GF-D8 (cell line): Measurements from ENCODE around the gene EIF5AL1.
A peak's percentile ranks its signal among the peaks of the same experiment; 100 is the strongest.
"Not testable (repeated sequence)": the region's sequence is repeated elsewhere in the genome, so short reads cannot be mapped to it uniquely, and the experiment has no call there.

Source experiments
- DNase-seq: peaks from one replicate; lab custom pipeline; 2025; lab: John Stamatoyannopoulos, UW

EIF5AL1 gene

DNA sequence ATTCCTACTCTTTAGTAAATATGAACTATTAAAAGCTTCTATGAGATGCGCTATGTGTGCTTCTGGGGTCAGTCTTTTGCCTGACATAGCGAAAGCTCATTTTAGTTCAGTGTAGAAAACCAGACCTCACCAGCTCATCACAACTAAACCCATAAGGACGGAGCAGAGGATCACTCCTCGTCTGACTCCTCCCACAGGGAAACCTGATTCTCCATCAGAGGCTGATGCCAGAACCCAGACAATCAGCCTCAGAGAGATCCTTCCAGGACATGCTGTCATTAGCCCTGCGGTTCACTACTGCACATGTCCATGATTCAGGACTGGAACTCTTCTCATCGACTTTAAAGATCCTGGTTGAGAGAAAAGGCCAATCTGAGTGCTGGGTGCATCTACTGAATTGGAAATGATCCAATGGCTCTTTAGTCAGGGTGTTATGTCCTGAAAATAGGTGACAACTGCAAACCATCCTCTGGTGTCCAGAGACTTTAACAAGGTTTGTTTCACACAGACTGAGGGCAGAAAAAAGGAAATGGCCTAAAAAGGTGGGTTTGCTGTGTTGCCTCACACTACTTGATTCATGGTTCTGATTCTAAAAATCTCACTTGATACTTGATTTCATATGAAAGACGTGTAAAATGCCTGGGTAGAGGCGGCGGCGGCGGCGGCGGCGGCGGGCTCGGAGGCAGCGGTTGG lies at the start of gene EIF5AL1:
Gene EIF5AL1 (plus strand): TSS at position 643 of the 693 bp plus-strand sequence. CDS start 117 bp downstream, outside the sequence.
- DNase-seq = not testable (repeated sequence)

GRCh38 chr10:79463578-79464496 lies 48.5 kb upstream of the EIF5AL1 start:
- no peak for DNase-seq

DNA sequence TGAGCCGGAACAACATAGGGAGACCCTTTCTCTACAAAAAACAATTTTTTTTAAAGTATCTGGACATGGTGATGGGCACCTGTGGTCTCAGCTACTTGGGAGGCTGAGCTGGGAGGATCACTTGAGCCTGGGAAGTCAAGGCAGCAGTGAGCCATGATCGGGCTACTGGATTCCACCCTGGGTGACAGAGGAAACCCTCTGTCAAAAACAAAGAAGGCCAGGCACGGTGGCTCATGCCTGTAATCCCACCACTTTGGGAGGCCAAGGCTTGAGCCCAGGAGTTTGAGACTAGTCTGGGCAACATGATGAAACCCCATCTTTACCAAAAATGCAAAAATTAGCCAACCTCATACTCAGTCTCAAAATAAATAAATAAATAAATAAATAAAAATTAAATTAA lies 47.0 kb upstream of the EIF5AL1 start:
- DNase-seq = no peak

DNA sequence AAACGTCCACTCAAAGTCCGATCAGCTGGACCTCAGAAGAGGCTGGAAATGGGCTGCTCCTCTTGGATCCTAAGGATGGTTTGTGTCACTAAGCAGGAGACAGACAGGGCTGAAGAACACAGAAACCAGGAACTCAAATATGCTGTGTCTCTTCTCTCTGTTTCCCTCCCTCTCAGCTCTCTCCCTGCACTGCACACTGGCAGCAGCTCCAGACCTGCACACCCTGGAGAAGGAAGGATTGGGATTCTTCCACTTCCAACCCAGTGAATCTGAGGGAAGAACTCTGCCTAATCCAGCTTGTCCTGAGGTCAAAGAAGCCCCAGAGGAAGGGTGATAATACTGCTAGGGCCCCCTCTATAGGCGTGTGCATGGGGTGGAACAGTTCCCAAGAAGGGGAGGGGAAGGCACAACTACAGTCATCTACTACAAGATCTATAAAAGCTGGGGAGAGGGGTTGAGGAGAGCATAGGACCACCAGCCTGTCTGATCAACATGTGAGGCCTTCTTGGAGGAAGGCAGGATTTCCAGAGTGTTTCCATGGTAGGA lies 44.2 kb upstream of the EIF5AL1 start:
- no peak for DNase-seq

GRCh38 chr10:79468841-79469585 lies 43.3 kb upstream of the EIF5AL1 start:
- no peak for DNase-seq

- DNase-seq = no peak
Observed at GRCh38 chr10:79470096-79470495, 42.2 kb upstream of the EIF5AL1 start.

DNA sequence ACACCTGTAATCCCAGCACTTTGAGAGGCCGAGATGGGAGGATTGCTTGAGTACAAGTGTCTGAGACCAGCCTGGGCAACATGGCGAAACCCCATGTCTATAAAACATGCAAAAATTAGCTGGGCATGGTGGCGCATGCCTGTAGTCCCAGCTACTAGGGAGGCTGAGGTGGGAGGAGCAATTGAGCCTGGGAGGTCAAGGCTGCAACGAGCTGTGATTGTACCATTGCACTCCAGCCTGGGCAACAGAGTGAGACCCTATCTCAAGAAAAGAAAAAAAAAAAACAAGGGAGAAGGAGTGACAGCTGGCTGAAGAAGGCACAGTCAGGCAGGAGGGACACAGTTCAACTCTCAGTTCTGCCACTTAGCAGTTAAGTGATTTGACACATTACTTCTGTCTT lies 40.6 kb upstream of the EIF5AL1 start:
- no peak for DNase-seq

GRCh38 chr10:79472449-79472848 lies 39.9 kb upstream of the EIF5AL1 start:
- DNase-seq = no peak

DNA sequence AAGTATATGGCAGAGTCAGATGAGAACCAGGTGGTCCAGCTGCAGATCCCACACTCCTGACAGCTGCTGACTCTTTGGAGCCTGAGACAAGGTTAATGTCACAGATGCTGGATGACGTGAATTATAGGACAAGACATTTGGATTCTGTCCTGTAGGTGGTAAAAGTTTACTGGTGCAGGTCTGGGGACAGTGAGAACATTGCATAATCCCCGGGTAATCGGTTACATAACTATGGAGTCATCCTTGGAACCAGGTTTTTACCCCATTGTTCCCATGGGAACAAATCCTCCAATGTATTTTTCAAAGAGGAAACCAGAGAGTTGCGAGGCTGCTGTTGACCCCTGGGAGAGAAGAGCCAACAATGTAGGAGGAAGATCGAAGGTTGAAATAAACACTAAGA lies 39.4 kb upstream of the EIF5AL1 start:
- no peak for DNase-seq

DNA sequence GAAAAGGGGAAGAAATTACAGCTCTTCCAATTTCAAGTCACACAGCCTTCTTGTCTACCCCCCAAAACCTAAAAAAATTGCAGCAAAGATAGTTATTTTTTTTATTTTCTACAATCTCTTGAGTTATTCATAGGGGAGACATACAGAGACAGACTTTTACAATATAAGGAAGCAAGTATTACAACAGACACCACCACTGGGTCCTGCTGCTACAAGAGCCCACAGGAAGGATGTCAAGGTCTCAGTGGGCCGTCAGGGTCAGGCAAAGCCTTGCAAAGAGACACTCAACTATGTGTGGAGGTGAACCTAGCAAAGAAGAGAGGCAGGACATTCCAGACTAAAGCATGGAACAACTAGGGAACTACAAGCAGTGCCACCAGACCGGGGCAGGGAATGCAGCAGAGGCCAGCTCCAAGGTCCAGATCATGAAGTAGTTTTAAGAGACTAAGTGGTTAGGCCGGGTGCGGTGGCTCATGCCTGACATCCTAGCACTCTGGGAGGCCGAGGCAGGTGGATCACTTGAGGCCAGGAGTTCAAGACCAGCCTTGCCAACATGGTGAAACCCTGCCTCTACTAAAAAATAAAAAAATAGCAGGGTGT lies 38.7 kb upstream of the EIF5AL1 start:
- peak; percentile 57 for DNase-seq

DNA sequence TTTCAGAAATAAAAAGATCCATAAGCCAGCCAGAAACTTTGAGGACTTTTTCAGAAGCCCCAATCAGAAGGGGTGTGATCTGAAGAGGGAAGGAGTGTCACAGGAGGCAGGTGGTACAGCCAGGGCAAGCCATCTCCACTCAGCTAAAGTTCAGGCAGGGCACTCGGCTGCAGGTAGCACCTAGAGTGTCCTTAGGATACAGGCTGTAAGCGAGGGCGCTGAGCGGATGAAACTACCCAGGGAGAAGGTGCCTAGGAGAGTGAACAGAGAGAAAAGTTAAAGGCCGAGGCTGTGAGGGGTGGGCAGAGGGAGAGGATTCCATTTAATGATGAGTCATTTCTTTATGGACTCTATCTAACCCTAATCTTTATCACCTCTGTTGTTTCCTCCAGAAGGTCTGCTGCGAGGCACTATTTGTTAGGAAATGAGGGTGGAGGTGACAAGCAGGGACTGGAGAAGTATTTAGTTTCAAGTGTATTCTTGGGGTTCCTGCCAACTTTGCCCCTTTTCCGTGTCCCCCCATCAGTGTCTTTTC lies 37.1 kb upstream of the EIF5AL1 start:
- DNase-seq = no peak

GRCh38 chr10:79475877-79476276 lies 36.5 kb upstream of the EIF5AL1 start:
- DNase-seq = no peak

DNA sequence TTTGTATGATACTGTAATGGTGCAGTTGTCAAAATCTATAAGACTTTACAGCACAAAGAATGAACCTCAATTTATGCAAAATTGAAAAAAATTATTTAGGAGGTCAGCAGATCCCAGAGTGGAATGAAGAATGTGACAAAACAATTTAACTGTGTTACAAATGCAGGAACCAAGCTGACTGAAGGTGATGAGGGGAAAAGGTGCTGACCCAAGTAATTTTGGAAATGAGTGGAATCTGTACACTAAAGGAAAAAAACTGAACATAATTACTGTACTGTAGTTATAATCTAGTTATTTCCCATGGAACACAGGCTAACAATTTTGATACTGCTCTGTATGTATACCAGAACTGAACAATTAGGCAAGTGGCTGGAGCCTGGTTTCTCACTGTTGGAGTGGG lies 35.7 kb upstream of the EIF5AL1 start:
- no peak for DNase-seq

DNA sequence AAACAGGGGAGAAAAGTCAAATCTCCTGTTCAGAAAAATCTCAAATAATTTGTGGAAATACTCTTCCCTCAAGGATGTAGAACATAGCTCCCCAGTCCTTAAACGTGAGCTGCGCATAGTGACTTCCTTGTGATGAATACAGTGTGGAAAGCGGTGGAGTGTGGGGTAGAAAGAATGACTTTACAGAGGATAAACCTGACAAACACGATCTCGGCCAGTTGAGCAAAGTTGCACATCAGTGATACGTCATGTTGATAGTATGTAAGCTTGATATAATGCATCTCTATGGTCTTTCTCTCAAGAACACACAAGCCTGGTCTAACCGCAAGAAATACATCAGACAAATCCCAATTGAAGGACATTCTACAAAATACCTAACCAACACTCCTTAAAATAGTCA lies 34.9 kb upstream of the EIF5AL1 start:
- DNase-seq = no peak

- DNase-seq = no peak
Observed at GRCh38 chr10:79479283-79479909, 32.9 kb upstream of the EIF5AL1 start.

- DNase-seq = no peak
Observed at GRCh38 chr10:79482304-79482703, 30.0 kb upstream of the EIF5AL1 start.

DNA sequence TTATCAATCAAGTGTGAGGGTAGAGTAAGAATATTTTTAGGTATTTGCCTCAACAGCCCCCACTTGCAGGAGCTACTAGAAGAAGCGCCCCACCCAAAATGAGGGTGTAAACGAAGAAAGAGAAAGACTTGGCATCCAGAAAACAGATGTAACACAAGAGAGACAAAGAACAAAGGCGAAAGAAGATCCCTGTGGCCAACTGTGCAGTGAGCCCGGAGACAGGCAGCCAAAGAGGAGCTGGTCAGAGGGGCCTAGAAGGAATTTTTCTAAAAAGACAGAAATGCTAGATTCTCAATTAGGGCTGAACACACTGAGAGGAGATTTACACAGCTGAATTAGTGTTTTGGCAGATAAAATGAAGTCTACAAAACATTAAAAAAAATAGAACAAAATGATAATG lies 29.6 kb upstream of the EIF5AL1 start:
- DNase-seq = no peak

DNA sequence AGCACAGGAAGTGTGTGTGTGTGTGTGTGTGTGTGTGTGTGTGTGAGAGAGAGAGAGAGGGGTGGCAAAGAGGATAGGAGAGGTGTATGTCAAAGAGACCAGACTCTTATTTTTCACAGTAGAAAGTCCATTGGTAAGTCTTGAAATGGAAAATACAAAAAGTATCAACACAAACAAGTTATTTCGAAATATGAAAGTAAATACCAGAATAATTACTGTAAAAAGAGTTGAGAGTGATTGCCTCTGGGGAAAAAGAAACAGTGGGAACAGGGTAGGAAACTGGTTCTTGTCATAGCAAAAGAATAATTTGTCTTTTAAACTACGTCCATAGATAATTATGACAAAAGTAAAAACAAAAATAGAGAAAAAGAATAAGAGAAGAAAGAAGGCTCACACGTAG lies 29.0 kb upstream of the EIF5AL1 start:
- DNase-seq = no peak

GRCh38 chr10:79483948-79484347 lies 28.4 kb upstream of the EIF5AL1 start:
- no peak for DNase-seq

DNA sequence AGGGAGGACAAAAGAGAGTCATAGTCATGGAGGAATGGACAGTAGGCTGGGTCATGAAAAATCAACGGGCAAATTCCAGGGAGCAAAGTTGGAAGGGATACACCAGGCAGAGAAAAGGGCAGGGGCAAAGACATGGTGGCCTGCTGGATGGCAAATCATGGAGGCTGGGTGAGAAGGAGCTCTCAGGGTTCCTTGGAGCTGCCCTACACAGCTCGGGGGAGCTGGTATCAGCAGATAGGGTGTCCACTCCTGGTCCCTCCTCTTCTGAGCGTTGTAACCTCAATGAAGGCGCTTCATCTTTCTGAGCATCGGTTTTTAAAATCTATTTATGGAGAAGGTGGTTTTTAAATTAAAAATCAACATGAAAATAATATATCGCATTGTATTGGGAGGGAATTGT lies 27.9 kb upstream of the EIF5AL1 start:
- DNase-seq = no peak
